Activated T-cell treated with anti-CD3 and anti-CD28 coated beads, Interleukin-2, amount 50 U/mL, for 4 hours (primary cell): ENCODE data around the gene SLC25A51. TPM values are rescaled to one million over a fixed set of nuclear protein-coding genes. Genes with fewer than 3 reads are reported as not detected.

Experiments used
- total RNA-seq, 3 donors: library from RNA; stranded (reverse); gene quantifications; one replicate each; pipeline ENCODE4 v1.2.1, GENCODE V29; 2021

The SLC25A51 gene
- total RNA-seq, 3 donors from 2014 or later: 36.7 to 38.1 (median 37.7) TPM

Other genes with a start within 250 kb of the SLC25A51 start
- gene TRMT10B, start 150.3 kb downstream of the SLC25A51 start, total RNA-seq: 1 to 10 TPM; 8.5 to 9.7 (median 8.7) TPM
- gene EXOSC3, start 119.1 kb downstream of the SLC25A51 start, total RNA-seq: 100 to 1,000 TPM; 120 to 123 (median 122) TPM
- gene DCAF10, start 103.3 kb downstream of the SLC25A51 start, total RNA-seq: 10 to 100 TPM; 14.1 to 15.8 (median 14.5) TPM
- gene SHB, start 165.1 kb upstream of the SLC25A51 start, total RNA-seq: 1 to 10 TPM; 2.6 to 4.0 (median 3.4) TPM